Thymus (tissue), 11 donors: ENCODE measurements around the gene RPL13A. TPM values are rescaled to one million over a fixed set of nuclear protein-coding genes. Genes with fewer than 3 reads are reported as not detected.

Experiments
- DNase-seq, 9 donors: peaks; one replicate each; pipeline ENCODE4 v3.0.0-alpha.2; 2013; ENCODE audit warnings: low spot score in 9 of 9, low read depth in 6 of 9, missing footprints in 1 of 9
- H3K27ac ChIP-seq, 2 donors: one replicate each; pipeline ENCODE4 v1.5.1; 2013; ENCODE audit warnings: control low read depth in 1 of 2, low read depth in 1 of 2, low read length in 1 of 2, mild to moderate bottlenecking in 1 of 2, moderate library complexity in 1 of 2
- H3K27me3 ChIP-seq, 2 donors: one replicate each; pipeline ENCODE4 v1.5.1; 2013; ENCODE audit warnings: low read length in 1 of 2; ENCODE audit not compliant: control insufficient read depth in 2 of 2, insufficient read depth in 1 of 2
- H3K36me3 ChIP-seq, 2 donors: one replicate each; pipeline ENCODE4 v1.5.1; 2013; ENCODE audit warnings: low read length in 1 of 2, mild to moderate bottlenecking in 1 of 2, moderate library complexity in 1 of 2; ENCODE audit not compliant: control insufficient read depth in 2 of 2, insufficient read depth in 2 of 2
- H3K4me1 ChIP-seq, 2 donors: one replicate each; pipeline ENCODE4 v1.5.1; 2013; ENCODE audit warnings: low read length in 2 of 2; ENCODE audit not compliant: control insufficient read depth in 2 of 2, insufficient read depth in 2 of 2
- H3K4me3 ChIP-seq, 2 donors: one replicate each; pipeline ENCODE4 v1.5.1; 2013; ENCODE audit warnings: low read length in 2 of 2, control low read depth in 1 of 2, mild to moderate bottlenecking in 1 of 2
- H3K9me3 ChIP-seq, 2 donors: one replicate each; pipeline ENCODE4 v1.5.1; 2013; ENCODE audit warnings: low read length in 1 of 2, mild to moderate bottlenecking in 1 of 2; ENCODE audit not compliant: control insufficient read depth in 2 of 2, insufficient read depth in 1 of 2
- WGBS: extraction: QIAGEN DNeasy Blood & Tissue Kit; methylation state at CpG from one replicate; pipeline ENCODE4 v1.1.7; 2013; 5-methylcytosine and 5-hydroxymethylcytosine counted together
- polyA plus RNA-seq: library from polyadenylated mRNA; stranded (reverse); fragments of 200-250 nt; gene quantifications from one replicate; pipeline ENCODE4 v1.2.3, GENCODE V29; 2013
- total RNA-seq: library from RNA; stranded (reverse); fragments of 120-200 nt; gene quantifications from one replicate; pipeline ENCODE4 v1.2.4, GENCODE V29; 2013
- donor health status: healthy.

Gene RPL13A
- total and polyA plus RNA-seq, 2 donors: 3,666 to 4,231 TPM

- 95% methylated on average over 7 of the region's 7 CpGs for WGBS
- H3K27ac ChIP-seq: no peak overlapping the region
- peaks cover 14 to 45% of the 10 kb centered on the region in 2 donors for H3K4me1 ChIP-seq
- peaks cover 0 to 2% of the 10 kb centered on the region in 2 donors for H3K9me3 ChIP-seq
- DNase-seq: no peak
- H3K4me3 ChIP-seq: no peak overlapping the region
- H3K36me3 ChIP-seq: peaks cover 40 to 49% of the 10 kb centered on the region in 2 donors
- H3K27me3 ChIP-seq: no peaks in the 10 kb centered on the region
Observed at GRCh38 chr19:49491804-49492572, 4.6 kb downstream of the RPL13A start.

DNA sequence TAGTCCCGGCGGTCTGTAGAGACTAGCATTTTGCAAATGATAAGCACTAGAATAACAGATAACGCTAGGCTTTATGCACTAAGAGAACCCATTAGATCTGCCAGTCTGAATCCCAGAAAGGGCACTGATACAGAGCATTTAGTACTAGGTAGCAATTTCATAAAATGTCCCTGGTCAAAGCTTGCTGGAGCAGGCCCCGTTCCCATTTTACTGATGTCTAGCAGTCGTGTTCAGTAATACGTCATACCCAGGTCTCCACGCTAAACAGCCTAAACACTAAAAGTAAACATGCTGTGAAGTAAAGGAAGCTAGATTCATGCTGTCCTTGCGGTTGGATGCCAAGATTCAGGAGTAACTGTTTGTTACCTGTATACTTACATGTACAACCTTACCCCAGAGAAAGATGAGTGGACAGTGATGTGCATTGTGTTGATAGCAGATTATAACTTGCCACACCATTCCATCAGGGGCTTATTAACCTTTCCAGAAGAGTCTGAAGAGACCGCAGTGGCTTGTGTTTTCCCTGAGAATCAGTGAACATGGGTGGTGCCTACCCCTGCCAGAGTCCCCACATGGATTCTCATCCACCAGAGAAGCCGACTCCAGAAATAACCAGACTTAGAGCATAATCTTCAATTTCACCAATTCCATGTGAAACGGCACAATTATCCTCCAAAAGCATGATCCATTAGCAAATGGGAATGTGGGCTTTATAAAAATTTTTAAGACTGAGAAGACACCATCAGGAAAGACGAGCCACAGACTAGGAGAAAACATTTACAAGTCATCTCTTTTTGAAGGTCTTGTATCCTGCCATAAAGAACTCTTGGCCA, 5.4 kb downstream of the RPL13A start:
- DNase-seq: no peak
- WGBS: 92% methylated on average over 12 of the region's 12 CpGs
- Histone ChIP-seq H3K36me3 (peaks cover 47 to 57% of the 10 kb centered on the region in 2 donors), H3K27me3 (no peaks in the 10 kb centered on the region), H3K9me3 (no peaks in the 10 kb centered on the region), H3K4me1 (peaks cover 19 to 51% of the 10 kb centered on the region in 2 donors), H3K4me3 (no peak overlapping the region), H3K27ac (peak overlapping the region in 1 of 2 donors; percentile 28)

GRCh38 chr19:49496574-49497008, 9.2 kb downstream of the RPL13A start:
- DNase-seq: no peak
- WGBS: under 1% methylated on average over 11 of the region's 11 CpGs
- peak overlapping the region; percentile 78 to 96 for H3K4me3 ChIP-seq
- H3K27ac ChIP-seq: peak overlapping the region; percentile 94 to 98
- peaks cover 22 to 59% of the 10 kb centered on the region in 2 donors for H3K4me1 ChIP-seq
- H3K36me3 ChIP-seq: peaks cover 44 to 52% of the 10 kb centered on the region in 2 donors
- H3K27me3 ChIP-seq: no peaks in the 10 kb centered on the region
- peaks cover 0 to 5% of the 10 kb centered on the region in 2 donors for H3K9me3 ChIP-seq

- Histone ChIP-seq H3K27ac (peak overlapping the region; percentile 94 to 98), H3K27me3 (no peaks in the 10 kb centered on the region), H3K9me3 (peaks cover 0 to 5% of the 10 kb centered on the region in 2 donors), H3K36me3 (peaks cover 38 to 46% of the 10 kb centered on the region in 2 donors), H3K4me3 (peak overlapping the region; percentile 78 to 96), H3K4me1 (peaks cover 22 to 64% of the 10 kb centered on the region in 2 donors)
- DNase-seq: peak in 5 of 9 donors; percentile 66 to 87 (median 75)
- 27% methylated on average over 22 of the region's 22 CpGs for WGBS
Observed at GRCh38 chr19:49497047-49497788, 9.8 kb downstream of the RPL13A start.

DNA sequence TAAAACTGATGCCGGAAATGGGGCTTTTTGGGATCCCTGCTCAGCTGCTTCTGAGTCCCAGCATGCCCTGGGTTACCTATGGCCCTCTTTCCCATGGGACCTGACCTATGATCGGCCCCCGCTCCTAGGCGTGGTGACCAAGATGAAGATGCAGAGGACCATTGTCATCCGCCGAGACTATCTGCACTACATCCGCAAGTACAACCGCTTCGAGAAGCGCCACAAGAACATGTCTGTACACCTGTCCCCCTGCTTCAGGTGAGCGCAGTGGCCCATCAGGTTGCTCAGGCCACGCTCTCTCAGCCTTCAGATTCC, 10.3 kb downstream of the RPL13A start:
- no peaks in the 10 kb centered on the region for H3K27me3 ChIP-seq
- H3K4me1 ChIP-seq: peaks cover 22 to 69% of the 10 kb centered on the region in 2 donors
- peaks cover 0 to 5% of the 10 kb centered on the region in 2 donors for H3K9me3 ChIP-seq
- peak overlapping the region; percentile 78 to 96 for H3K4me3 ChIP-seq
- peaks cover 33 to 40% of the 10 kb centered on the region in 2 donors for H3K36me3 ChIP-seq
- no peak for DNase-seq
- WGBS: 98% methylated on average over 12 of the region's 12 CpGs
- peak overlapping the region; percentile 58 to 98 for H3K27ac ChIP-seq

DNA sequence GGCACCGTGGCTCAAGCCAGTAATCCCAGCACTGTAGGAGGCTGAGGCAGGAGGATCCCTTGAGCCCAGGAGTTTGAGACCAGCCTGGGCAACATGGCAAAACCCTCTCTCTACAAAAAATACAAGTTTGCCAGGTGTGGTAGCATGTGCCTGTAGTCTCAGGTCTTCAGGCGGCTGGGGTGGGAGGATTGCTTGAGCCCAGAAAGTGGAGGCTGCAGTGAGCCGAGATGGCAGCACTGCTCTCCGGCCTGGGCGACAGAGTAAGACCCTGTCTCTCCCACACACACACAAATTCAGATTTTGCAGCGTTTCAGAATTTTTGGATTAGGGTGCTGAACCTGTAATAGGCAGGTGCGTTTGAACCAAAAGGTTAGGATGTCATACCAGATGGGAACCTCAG, 11.1 kb downstream of the RPL13A start:
- H3K9me3 ChIP-seq: peaks cover 0 to 5% of the 10 kb centered on the region in 2 donors
- peaks cover 24 to 77% of the 10 kb centered on the region in 2 donors for H3K4me1 ChIP-seq
- H3K36me3 ChIP-seq: peaks cover 26 to 34% of the 10 kb centered on the region in 2 donors
- H3K4me3 ChIP-seq: peak overlapping the region; percentile 23 to 88
- peak overlapping the region; percentile 61 to 100 for H3K27ac ChIP-seq
- no peaks in the 10 kb centered on the region for H3K27me3 ChIP-seq
- no peak for DNase-seq
- WGBS: 94% methylated on average over 7 of the region's 7 CpGs

DNA sequence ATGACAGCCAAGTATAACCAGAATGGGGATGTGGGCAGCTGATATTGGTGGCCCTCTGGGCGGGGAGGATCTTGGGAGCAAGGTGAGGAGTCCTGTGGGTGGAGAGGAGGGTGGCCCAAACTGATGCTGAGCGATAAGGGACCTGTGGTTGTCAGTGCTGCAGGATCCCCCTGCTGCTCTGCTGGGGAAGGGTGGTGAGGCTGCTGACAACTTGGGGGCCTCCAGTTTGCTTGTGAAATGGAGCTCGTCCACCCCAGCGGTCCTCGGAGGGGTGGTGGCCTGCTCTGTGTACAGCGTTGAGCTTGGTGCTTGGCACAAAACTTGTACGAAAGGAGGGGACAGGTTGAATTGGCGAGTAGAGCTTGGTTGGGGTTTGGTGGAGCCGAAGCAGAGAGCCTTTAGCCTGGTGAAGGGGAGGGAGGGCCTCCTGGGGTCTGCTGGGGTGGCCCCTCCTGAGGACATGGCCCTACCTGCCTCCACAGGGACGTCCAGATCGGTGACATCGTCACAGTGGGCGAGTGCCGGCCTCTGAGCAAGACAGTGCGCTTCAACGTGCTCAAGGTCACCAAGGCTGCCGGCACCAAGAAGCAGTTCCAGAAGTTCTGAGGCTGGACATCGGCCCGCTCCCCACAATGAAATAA, 11.7 kb downstream of the RPL13A start:
- peaks cover 0 to 5% of the 10 kb centered on the region in 2 donors for H3K9me3 ChIP-seq
- peak overlapping the region; percentile 57 to 88 for H3K4me3 ChIP-seq
- H3K27me3 ChIP-seq: no peaks in the 10 kb centered on the region
- 93% methylated on average over 19 of the region's 19 CpGs for WGBS
- H3K4me1 ChIP-seq: peaks cover 24 to 79% of the 10 kb centered on the region in 2 donors
- H3K27ac ChIP-seq: peak overlapping the region; percentile 88 to 100
- DNase-seq: no peak
- H3K36me3 ChIP-seq: peaks cover 26 to 34% of the 10 kb centered on the region in 2 donors

DNA sequence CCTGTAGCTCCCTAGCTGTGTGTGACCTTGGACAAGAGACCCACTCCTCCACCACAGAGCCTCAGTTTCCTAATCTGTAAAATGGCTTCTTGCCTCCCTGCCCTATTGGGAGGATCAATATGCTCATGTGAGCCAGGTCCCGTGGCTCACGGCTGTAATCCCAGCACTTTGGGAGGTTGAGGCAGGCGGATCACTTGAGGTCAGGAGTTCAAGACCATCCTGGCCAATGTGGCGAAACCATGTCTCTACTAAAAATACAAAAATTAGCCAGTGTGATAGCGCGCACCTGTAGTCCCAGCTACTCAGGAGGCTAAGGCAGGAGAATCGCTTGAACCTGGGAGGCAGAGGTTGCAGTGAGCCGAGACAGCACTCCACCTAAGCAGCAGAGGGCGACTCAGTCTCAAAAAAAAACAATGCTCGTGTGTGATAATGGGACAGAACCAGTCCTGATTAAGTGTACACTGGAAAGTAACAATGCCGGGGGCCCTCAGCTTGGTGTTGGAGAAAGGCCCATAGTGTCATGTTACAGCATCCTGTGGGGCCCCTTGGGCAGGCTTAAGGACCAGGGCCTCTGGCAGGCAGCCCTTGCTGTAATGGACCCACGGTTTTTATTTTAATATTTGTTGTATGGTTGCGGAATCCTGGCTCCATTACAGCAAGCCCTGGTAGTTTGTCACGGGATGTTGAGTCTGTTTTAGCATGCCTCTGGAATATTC, 15.6 kb downstream of the RPL13A start:
- Histone ChIP-seq H3K27me3 (peaks cover 0 to 2% of the 10 kb centered on the region in 2 donors), H3K4me3 (no peak overlapping the region), H3K36me3 (peaks cover 17 to 23% of the 10 kb centered on the region in 2 donors), H3K4me1 (peaks cover 17 to 61% of the 10 kb centered on the region in 2 donors), H3K9me3 (peaks cover 0 to 5% of the 10 kb centered on the region in 2 donors), H3K27ac (peak overlapping the region in 1 of 2 donors; percentile 26)
- WGBS: 69% methylated on average over 14 of the region's 14 CpGs
- DNase-seq: peak in 2 of 9 donors; percentile 65 to 80
